GM18505 (cell line): ENCODE results near the gene TRMT61A.

ENCODE experiments used
- ATAC-seq: cut with Tn5 transposase; IDR thresholded peaks from one replicate; pipeline ENCODE4 v1.9.1; 2021; ENCODE audit not compliant: unreplicated experiment
- POLR2A ChIP-seq: IDR thresholded peaks from 4 replicates; pipeline ENCODE4 v1.6.1; 2011; ENCODE audit warnings: borderline replicate concordance; ENCODE audit not compliant: insufficient read depth, insufficient read length; ENCODE audit errors: extremely low read depth

Gene TRMT61A

GRCh38 chr14:103576371-103577024, 47.5 kb downstream of the TRMT61A start:
- no peak for ATAC-seq
- TF ChIP-seq POLR2A = no peak

GRCh38 chr14:103578401-103579075, 49.5 kb downstream of the TRMT61A start:
- TF ChIP-seq POLR2A = no peak
- ATAC-seq = no peak

- TF ChIP-seq POLR2A = no peak
- ATAC-seq = no peak
These were observed 52.2 kb downstream of the TRMT61A start for GRCh38 chr14:103581206-103581605.

GRCh38 chr14:103581954-103582703, 53.1 kb downstream of the TRMT61A start:
- no peak for ATAC-seq
- TF ChIP-seq POLR2A = no peak

GRCh38 chr14:103584326-103584915, 55.4 kb downstream of the TRMT61A start:
- ATAC-seq = no peak
- TF ChIP-seq POLR2A = no peak
